Middle frontal gyrus (tissue), 1 donor: ENCODE measurements around the gene CSNK1D.
"Not testable (repeated sequence)": the region's sequence is repeated elsewhere in the genome, so short reads cannot be mapped to it uniquely, and the experiment has no call there.

Experiments used
- DNase-seq: peaks from one replicate; pipeline ENCODE4 v3.0.0-alpha.2; 2015; ENCODE audit warnings: low spot score; ENCODE audit errors: extremely low spot score

CSNK1D gene

DNA sequence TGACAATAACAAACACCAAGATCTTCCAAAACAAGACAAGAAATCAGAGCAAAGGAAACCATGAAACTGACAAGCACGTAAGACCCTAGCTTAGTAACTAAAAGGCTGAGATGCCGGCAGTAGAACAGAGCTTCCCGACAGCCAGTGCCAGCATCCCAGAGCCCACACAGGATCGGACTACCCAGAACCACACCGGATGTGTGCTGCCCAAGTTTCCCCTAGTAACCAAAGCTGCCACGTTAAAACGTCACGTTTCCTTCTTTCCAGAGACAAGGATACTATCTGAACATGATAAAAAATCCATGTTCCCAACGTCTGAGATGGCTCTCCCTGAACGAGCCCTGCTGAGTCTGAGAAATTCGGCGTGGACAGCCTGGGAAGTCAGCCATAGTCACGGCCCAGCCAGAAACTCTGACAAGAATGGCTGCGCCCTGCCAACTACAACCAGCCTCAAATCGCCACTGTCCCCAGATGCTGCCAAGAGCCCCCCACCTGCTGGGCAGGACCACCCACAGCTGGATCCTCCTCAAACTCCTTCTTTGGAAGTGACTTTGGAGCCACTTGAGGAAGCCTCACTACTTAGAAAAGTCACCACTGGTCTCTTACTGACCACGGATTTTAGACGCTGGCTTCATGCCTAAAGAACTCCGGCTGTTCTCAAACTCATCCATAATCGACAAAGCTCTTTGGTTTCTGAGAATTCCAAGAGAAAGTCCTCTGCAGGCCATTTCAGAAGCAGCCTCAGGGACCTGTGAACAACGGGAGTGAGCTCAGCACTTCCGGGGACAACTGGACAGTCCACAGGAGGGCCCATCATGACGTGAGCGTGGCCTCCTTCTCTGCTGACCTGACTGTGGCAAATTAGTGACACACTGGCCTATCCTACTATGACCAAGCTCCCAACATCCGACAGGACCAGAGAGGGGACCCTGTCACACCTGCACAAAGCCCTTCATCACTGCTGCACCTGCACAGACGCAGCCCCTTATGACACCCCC, 77.5 kb downstream of the CSNK1D start:
- DNase-seq, result no peak

DNA sequence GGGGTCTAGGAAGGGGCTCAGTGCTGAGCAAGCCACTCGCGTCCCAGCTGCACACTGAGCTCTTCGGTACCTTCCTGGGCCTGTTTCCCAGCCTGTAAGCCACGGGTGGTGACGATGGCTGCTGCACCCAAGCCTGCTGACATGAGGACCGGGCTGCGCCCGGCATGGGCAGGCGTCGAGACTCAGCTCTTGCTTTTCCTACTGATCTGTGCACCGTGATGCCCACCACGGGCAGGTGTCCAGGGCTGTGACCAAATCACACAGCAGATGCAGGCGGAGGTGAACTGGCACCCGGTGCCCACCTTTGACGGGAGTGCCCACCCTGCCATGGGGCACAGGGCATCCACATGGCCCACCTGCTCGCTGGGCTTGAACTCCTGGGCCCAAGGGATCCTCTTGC, 78.7 kb downstream of the CSNK1D start:
- no peak for DNase-seq

DNA sequence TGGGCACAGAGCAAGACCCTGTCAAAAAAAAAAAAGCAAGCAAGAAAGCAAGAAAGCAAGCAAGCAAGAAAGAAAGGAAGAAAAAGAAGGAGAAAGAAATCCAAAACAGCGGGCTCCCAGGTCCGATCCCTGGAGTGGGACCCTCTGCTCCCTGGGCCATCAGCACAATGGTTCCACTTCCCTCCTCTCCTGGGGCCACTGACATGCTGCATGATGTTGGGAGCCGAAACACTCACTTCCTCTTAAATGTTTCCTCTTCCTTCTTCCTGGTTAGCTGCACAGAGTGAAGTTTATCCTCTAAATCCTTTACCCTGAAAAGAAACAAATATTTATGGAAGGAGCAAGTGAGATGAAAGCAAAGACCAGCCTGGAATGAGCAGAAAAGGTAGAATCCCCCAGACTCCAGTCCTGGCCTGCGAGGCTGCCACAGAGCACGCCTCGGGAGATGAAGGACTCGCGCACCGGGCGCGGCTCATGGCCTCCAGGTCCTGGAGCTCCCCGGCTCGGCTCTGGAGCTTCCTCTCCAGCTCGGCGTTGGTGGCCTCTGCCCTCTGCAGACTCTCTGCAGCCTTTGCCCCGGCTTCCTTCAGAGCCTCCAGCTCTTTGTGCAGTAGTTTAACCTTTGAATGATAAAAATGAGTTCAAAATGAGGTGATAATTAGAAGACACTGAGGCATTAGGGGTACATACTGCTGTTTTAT, 79.8 kb downstream of the CSNK1D start:
- no peak for DNase-seq

DNA sequence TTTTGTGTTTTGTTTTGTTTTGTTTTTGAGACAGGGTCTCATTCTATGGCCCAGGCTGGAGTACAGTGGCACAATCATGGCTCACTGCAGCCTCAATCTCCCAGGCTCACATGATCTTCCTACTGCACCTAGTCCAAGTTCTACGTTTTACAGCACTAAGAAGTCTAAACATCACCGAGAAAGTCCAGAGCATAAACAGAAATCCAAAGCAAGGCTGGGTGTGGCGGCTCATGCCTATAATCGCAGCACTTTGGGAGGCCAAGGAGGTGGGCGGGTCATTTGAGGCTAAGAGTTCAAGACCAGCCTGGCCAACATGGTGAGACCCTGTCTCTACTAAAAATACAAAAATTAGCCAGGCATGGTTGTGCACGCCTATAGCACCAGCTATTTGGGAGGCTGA, 80.5 kb downstream of the CSNK1D start:
- not testable (repeated sequence) for DNase-seq
